Smooth muscle cell (in vitro differentiated cells): ENCODE data around the gene EIF2D. TPM values are rescaled to one million over a fixed set of nuclear protein-coding genes. Genes with fewer than 3 reads are reported as not detected.

ENCODE experiments used
- DNase-seq: peaks from one replicate; lab custom pipeline; 2025; ENCODE audit not compliant: unreplicated experiment; lab: John Stamatoyannopoulos, UW
- H2AFZ ChIP-seq: fragments of 200-600 bp; sonication (generic); 2 replicates; pipeline ENCODE4 v1.6.0; 2016; ENCODE audit warnings: antibody characterized with exemption, low read depth, mild to moderate bottlenecking
- H3F3A ChIP-seq: fragments of 200-600 bp; sonication (generic); 2 replicates; pipeline ENCODE4 v1.6.0; 2017; ENCODE audit warnings: antibody characterized with exemption, low read depth
- H3K27ac ChIP-seq: fragments of 200-600 bp; sonication (generic); 2 replicates; pipeline ENCODE4 v1.5.1; 2016; ENCODE audit warnings: low read depth, mild to moderate bottlenecking
- H3K27me3 ChIP-seq: fragments of 200-600 bp; sonication (generic); 2 replicates; pipeline ENCODE4 v1.6.1; 2016; ENCODE audit warnings: low read depth, mild to moderate bottlenecking
- H3K36me3 ChIP-seq: fragments of 200-600 bp; sonication (generic); 2 replicates; pipeline ENCODE4 v1.5.1; 2016; ENCODE audit warnings: low read depth
- H3K4me1 ChIP-seq: fragments of 200-600 bp; sonication (generic); 2 replicates; pipeline ENCODE4 v1.5.1; 2016; ENCODE audit warnings: low read depth
- H3K4me2 ChIP-seq: fragments of 200-600 bp; sonication (generic); 2 replicates; pipeline ENCODE4 v1.6.0; 2016; ENCODE audit warnings: mild to moderate bottlenecking
- H3K4me3 ChIP-seq: fragments of 200-600 bp; sonication (generic); 2 replicates; pipeline ENCODE4 v1.5.1; 2016; ENCODE audit warnings: mild to moderate bottlenecking
- H3K79me2 ChIP-seq: fragments of 200-600 bp; sonication (generic); 2 replicates; pipeline ENCODE4 v1.6.0; 2016; ENCODE audit warnings: low read depth, mild to moderate bottlenecking
- H3K9ac ChIP-seq: fragments of 200-600 bp; sonication (generic); 2 replicates; pipeline ENCODE4 v1.6.0; 2016; ENCODE audit warnings: low read depth
- H3K9me3 ChIP-seq: fragments of 200-600 bp; sonication (generic); replicated peaks from 2 replicates; pipeline ENCODE4 v1.5.1; 2016; ENCODE audit warnings: low read depth
- H4K20me1 ChIP-seq: fragments of 200-600 bp; sonication (generic); 2 replicates; pipeline ENCODE4 v1.6.0; 2016; ENCODE audit warnings: low read depth
- CTCF ChIP-seq: fragments of 200-600 bp; sonication (generic); IDR thresholded peaks from 2 replicates; pipeline ENCODE4 v1.5.1; 2017; ENCODE audit warnings: borderline replicate concordance, mild to moderate bottlenecking, antibody characterized with exemption; ENCODE audit not compliant: insufficient read depth, poor library complexity, severe bottlenecking
- WGBS: methylation state at CpG from one replicate; pipeline ENCODE4 v1.1.7; 2016; ENCODE audit warnings: low lambda C conversion rate; 5-methylcytosine and 5-hydroxymethylcytosine counted together
- polyA plus RNA-seq: library from polyadenylated mRNA; unstranded; fragments of >200 nt; fragmentation: Nextera tagmentation; extraction: Ambion mirVana; gene quantifications from 2 replicates; pipeline ENCODE4 v1.2.1, GENCODE V29; 2016
- total RNA-seq: library from RNA; depleted of rRNA; stranded (reverse); fragments of >200 nt; gene quantifications from 2 replicates; pipeline ENCODE4 v1.2.3, GENCODE V29; 2014

EIF2D gene
- total and polyA plus RNA-seq, 2 experiments from 2014 or later = 22.8 to 28.9 TPM

DNA sequence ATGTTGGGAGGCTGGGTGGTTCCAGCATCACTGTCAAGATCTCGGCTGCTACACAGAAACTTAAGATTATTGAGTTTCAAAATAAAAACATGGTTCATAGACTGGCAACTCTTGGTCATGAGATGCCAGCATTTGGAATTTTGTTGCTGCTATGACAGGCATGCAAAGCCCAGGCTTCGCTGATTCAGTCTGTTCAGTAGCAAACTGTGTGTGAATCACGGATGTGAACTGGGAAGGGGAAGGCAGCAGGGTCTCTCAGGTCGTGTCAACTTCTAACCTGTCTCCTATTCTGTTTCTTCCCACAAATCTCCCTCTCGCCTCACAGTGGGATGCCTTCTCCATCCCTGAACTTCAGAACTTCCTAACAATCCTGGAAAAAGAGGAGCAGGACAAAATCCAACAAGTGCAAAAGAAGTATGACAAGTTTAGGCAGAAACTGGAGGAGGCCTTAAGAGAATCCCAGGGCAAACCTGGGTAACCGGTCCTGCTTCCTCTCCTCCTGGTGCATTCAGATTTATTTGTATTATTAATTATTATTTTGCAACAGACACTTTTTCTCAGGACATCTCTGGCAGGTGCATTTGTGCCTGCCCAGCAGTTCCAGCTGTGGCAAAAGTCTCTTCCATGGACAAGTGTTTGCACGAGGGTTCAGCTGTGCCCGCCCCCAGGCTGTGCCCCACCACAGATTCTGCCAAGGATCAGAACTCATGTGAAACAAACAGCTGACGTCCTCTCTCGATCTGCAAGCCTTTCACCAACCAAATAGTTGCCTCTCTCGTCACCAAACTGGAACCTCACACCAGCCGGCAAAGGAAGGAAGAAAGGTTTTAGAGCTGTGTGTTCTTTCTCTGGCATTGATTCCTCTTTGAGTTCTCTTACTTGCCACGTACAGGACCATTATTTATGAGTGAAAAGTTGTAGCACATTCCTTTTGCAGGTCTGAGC is 25.5 kb downstream of the EIF2D start:
- Histone ChIP-seq H3F3A (peaks cover 22% of the 10 kb centered on the region), H2AFZ (no peak overlapping the region), H3K4me2 (peak overlapping the region; percentile 9), H3K4me1 (peaks cover 35% of the 10 kb centered on the region), H3K9me3 (no peaks in the 10 kb centered on the region), H3K27ac (peak overlapping the region; percentile 92), H3K36me3 (no peaks in the 10 kb centered on the region), H3K4me3 (no peak overlapping the region), H3K9ac (no peak overlapping the region), H3K79me2 (no peaks in the 10 kb centered on the region), H3K27me3 (no peaks in the 10 kb centered on the region), H4K20me1 (no peaks in the 10 kb centered on the region)
- WGBS = 77% methylated on average over 13 of the region's 13 CpGs
- DNase-seq = no peak
- no peak for TF ChIP-seq CTCF

DNA sequence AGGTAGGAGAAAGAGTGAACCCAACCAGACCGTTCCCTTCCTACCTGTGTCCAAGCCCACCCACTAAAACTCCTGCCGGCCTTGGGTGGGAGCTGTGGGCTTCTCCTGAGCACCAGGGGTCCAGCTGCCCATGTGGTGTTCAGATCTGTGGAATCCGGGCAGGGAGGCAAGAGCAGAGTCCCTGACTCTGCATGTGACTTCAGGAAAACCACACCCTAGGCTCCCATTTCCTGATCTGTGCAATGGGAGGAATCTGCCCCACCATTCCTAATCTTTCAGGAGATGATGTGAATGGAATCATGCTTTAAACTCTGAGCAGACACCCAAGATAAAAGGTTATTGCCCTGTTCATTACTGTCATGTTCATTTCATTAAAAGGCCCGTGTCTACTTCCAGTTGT is 27.6 kb downstream of the EIF2D start:
- H3K27ac ChIP-seq = no peak overlapping the region
- 81% methylated on average over 4 of the region's 4 CpGs for WGBS
- no peak for DNase-seq

GRCh38 chr1:206583707-206584648 is 28.3 kb downstream of the EIF2D start:
- Histone ChIP-seq H4K20me1 (no peaks in the 10 kb centered on the region), H3K9me3 (no peaks in the 10 kb centered on the region), H3K4me1 (peaks cover 18% of the 10 kb centered on the region), H3K36me3 (no peaks in the 10 kb centered on the region), H3K9ac (no peak overlapping the region), H3K27me3 (no peaks in the 10 kb centered on the region), H3K4me2 (no peak overlapping the region), H3K27ac (no peak overlapping the region), H3F3A (peaks cover 7% of the 10 kb centered on the region), H3K79me2 (no peaks in the 10 kb centered on the region), H2AFZ (no peak overlapping the region), H3K4me3 (no peak overlapping the region)
- 88% methylated on average over 16 of the region's 16 CpGs for WGBS
- TF ChIP-seq CTCF = peak; percentile 91
- DNase-seq = peak; percentile 24

More for the DNA sequence above, 27.6 kb downstream of the EIF2D start:
- Histone ChIP-seq H3F3A (peaks cover 13% of the 10 kb centered on the region), H3K4me1 (peaks cover 23% of the 10 kb centered on the region), H3K9me3 (no peaks in the 10 kb centered on the region), H2AFZ (no peak overlapping the region), H4K20me1 (no peaks in the 10 kb centered on the region), H3K9ac (no peak overlapping the region), H3K36me3 (no peaks in the 10 kb centered on the region), H3K79me2 (no peaks in the 10 kb centered on the region), H3K4me2 (no peak overlapping the region), H3K27me3 (no peaks in the 10 kb centered on the region), H3K4me3 (no peak overlapping the region)
- no peak for TF ChIP-seq CTCF
